Measurements from ENCODE around the gene SAE1. TPM values are rescaled to one million over a fixed set of nuclear protein-coding genes. Genes with fewer than 3 reads are reported as not detected.

SAE1 gene
- total RNA-seq, 1 donor from 2014 or later: 57.6 TPM

DNA sequence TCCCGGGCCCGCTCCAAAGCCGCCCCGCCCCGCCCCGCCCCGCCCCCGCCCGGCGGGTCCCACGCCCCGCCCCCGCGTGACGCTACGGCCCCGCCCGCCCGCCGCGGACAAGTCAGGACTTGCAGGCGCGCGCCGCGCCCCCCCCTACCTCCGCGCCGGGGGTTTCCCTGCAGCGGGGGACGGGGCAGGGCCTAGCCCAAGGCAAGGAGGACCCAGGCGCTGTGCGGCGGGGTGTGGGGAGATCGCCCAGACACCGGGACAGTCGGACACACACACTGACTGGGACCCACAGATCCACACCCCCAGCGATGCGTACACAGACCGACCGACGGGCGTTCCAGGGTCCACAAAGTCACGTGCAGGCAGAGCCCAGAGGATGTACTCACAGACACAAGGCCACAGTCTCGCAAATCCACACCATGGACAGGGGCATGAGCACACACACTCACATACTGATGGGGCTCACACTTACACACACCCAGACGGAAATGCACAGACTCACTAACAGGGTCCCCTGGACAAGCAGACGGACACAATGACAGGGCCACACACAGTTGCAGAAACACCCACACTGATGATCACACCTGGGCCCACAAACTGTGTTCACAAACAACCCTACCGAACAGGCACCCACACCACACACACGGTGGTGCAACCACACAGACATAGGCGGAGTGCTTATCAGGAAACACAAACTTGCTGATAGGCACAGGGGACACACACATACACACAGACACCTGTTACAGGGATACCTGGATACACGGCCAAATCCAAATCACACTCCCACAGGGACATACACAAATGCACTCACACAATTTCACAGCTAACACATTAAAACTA is 100.8 kb downstream of the SAE1 start:
- Histone ChIP-seq H3K4me3 (peak overlapping the region; percentile 97), H3K36me3 (no peaks in the 10 kb centered on the region), H3K9me3 (no peaks in the 10 kb centered on the region), H3K4me1 (peaks cover 23% of the 10 kb centered on the region), H3K27ac (peak overlapping the region; percentile 78), H3K27me3 (no peaks in the 10 kb centered on the region)
- intact Hi-C loops (cut with DNase I): no loop called here
- DNase-seq: peak; percentile 97
- peak; percentile 65 for ATAC-seq
- TF ChIP-seq, protein P1, sequence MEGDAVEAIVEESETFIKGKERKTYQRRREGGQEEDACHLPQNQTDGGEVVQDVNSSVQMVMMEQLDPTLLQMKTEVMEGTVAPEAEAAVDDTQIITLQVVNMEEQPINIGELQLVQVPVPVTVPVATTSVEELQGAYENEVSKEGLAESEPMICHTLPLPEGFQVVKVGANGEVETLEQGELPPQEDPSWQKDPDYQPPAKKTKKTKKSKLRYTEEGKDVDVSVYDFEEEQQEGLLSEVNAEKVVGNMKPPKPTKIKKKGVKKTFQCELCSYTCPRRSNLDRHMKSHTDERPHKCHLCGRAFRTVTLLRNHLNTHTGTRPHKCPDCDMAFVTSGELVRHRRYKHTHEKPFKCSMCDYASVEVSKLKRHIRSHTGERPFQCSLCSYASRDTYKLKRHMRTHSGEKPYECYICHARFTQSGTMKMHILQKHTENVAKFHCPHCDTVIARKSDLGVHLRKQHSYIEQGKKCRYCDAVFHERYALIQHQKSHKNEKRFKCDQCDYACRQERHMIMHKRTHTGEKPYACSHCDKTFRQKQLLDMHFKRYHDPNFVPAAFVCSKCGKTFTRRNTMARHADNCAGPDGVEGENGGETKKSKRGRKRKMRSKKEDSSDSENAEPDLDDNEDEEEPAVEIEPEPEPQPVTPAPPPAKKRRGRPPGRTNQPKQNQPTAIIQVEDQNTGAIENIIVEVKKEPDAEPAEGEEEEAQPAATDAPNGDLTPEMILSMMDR (IDR thresholded peaks at IDR 0.05): no peak

DNA sequence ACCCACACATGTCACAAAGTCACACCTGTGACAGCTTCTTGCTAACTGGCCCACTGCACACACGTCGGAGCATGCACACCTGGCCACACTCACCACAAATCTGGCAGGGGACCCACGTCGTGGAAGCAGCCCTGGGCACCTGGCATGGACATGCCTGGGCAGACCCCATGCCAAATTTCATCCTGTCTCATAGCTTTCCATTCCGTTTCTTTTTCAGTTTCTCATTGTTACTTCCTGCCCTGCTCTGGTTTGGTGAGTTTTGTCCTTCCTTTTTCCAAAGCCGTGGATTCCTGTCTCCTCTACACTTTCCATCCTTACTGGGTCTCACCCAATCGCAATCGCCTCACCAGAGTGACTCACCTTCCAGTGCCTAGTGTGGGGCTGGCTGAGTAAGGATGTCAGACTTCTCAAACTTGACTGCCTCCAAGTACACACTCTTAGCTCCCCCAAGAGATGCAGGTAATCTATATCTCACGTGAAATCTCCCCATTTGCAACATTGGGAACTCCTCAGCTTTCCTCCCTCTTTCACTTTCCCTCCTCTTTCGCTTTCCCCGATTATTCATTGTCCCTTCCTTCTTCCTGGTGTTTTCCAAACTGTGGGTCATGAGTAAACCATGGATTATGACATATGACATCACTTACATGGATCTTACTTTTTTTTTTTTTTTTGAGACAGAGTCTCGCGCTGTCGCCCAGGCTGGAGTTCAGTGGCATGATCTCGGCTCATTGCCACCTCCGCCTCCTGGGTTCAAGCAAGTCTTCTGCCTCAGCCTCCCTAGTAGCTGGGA is 102.0 kb downstream of the SAE1 start:
- Histone ChIP-seq H3K4me1 (peaks cover 12% of the 10 kb centered on the region), H3K9me3 (no peaks in the 10 kb centered on the region), H3K27me3 (no peaks in the 10 kb centered on the region), H3K4me3 (peak overlapping the region; percentile 97), H3K36me3 (no peaks in the 10 kb centered on the region), H3K27ac (peak overlapping the region; percentile 78)
- TF ChIP-seq, protein P1 (IDR thresholded peaks at IDR 0.05): no peak
- ATAC-seq: no peak
- no peak for DNase-seq
- intact Hi-C loops (cut with DNase I): no loop called here

DNA sequence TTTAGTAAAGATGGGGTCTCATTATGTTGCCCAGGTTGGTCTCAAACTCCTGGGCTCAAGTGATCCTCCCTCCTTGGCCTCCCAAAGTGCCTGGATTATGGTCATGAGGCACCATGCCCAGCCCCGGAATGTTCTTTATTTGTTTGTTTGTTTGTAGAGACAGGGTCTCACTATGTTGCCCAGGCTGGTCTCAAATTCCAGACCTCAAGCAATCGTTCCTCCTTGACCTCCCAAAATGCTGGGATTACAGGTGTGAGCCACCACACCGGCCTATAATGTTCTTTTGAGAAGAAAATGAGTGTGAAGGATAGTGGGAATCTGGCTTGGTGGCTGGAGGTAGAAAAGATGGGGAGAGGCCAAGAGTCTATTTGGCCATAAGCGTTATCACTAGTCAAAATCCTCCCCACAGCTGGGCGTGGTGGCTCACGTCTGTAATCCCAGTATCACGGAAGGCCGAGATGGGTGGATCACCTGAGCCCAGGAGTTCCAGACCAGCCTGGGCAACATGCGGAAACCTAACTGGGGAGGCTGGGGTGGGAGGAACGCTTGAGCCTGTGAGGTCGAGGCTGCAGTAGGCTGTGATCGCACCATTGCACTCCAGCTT is 105.5 kb downstream of the SAE1 start:
- no peak for DNase-seq
- no peak for ATAC-seq
- H3K4me1 ChIP-seq: peaks cover 22% of the 10 kb centered on the region
- intact Hi-C loops (cut with DNase I): no loop called here
- H3K27ac ChIP-seq: no peak overlapping the region
- no peaks in the 10 kb centered on the region for H3K27me3 ChIP-seq
- no peaks in the 10 kb centered on the region for H3K36me3 ChIP-seq
- H3K9me3 ChIP-seq: no peaks in the 10 kb centered on the region
- no peak overlapping the region for H3K4me3 ChIP-seq
- TF ChIP-seq, protein P1 (IDR thresholded peaks at IDR 0.05): no peak

DNA sequence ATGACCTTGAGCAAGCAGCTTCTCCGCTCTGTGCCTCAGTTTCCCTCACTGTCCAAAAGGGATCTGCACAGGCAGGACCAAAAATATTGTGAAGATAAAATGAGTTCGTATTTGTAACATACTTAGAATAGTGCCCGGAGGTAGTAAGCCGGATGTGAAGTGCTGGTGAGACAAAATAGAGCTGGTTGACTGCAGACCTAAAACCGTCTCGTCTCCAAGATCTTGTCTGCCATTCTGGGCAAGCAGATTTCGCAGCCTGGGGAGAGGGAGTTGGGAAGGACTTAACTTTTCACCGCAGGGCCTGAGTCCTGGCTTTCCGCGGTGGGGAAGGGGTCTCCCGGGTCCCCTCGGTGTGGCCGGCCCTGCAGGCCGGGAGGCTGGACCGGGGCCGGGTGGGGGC is 108.5 kb downstream of the SAE1 start:
- ATAC-seq (no peak), DNase-seq (no peak)
- TF ChIP-seq, protein P1 (IDR thresholded peaks at IDR 0.05): no peak
- Histone ChIP-seq H3K4me3 (peak overlapping the region; percentile 25), H3K27me3 (no peaks in the 10 kb centered on the region), H3K4me1 (peaks cover 24% of the 10 kb centered on the region), H3K9me3 (no peaks in the 10 kb centered on the region), H3K27ac (no peak overlapping the region), H3K36me3 (no peaks in the 10 kb centered on the region)
- intact Hi-C loops (cut with DNase I): no loop called here

DNA sequence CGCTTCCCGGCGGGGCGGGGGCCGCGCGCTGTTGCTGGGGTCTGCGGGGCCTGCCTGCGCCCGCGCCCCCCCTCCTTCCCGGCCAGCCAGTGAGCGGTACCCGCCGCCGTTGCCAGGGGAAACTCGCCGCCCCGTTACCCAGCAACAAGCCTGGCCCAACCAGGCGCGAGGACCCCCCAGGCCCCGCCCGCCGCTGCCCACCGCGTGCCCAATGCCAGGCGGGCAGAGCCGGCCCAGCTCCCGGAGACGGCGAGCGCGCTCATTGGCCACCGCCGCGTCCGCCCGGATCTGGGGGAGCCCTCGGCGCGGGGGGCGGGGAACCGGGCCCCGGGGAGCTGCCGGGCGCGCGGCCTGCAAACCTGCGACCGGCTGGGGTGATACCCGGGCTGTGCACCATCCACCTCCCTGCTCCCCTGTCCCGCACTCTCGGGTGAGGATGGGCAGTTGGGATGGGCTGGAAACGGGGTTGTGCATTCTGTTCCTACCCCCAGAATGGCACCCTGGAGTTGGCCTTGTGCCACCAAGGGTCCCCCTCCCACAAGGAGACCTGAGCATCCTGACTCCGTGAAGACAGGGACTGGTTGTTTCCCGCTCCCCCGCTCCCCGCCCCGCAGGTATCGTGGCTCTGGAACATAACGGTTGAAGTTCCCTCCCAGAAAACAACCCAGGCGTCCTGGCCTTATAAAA is 109.1 kb downstream of the SAE1 start:
- peak; percentile 7 for ATAC-seq
- TF ChIP-seq, protein P1 (IDR thresholded peaks at IDR 0.05): no peak
- Histone ChIP-seq H3K9me3 (no peaks in the 10 kb centered on the region), H3K27ac (no peak overlapping the region), H3K36me3 (no peaks in the 10 kb centered on the region), H3K4me3 (peak overlapping the region; percentile 25), H3K4me1 (peaks cover 24% of the 10 kb centered on the region), H3K27me3 (no peaks in the 10 kb centered on the region)
- intact Hi-C loops (cut with DNase I): no loop called here
- peak; percentile 75 for DNase-seq
